Testis (tissue), 2 donors: ENCODE data around the gene CFAP61.
"Not testable (repeated sequence)": the region's sequence is repeated elsewhere in the genome, so short reads cannot be mapped to it uniquely, and the experiment has no call there.

Experiments used
- POLR2A ChIP-seq: fragments of 450-650 bp; IDR thresholded peaks from one replicate; pipeline ENCODE4 v1.6.1; 2017; ENCODE audit warnings: antibody characterized with exemption, mild to moderate bottlenecking, moderate library complexity
- TF ChIP-seq, protein P1 (sequence below), 3 experiments: fragments of 450-650 bp in 2 of 3; fragments of 200-600 bp in 1 of 3; sonication (generic) in 1 of 3; IDR thresholded peaks; one replicate each; pipeline ENCODE4 v1.5.1; 2016 to 2019; ENCODE audit warnings: antibody characterized with exemption in 3 of 3, mild to moderate bottlenecking in 2 of 3, moderate library complexity in 1 of 3

- TF ChIP-seq, protein P1, sequence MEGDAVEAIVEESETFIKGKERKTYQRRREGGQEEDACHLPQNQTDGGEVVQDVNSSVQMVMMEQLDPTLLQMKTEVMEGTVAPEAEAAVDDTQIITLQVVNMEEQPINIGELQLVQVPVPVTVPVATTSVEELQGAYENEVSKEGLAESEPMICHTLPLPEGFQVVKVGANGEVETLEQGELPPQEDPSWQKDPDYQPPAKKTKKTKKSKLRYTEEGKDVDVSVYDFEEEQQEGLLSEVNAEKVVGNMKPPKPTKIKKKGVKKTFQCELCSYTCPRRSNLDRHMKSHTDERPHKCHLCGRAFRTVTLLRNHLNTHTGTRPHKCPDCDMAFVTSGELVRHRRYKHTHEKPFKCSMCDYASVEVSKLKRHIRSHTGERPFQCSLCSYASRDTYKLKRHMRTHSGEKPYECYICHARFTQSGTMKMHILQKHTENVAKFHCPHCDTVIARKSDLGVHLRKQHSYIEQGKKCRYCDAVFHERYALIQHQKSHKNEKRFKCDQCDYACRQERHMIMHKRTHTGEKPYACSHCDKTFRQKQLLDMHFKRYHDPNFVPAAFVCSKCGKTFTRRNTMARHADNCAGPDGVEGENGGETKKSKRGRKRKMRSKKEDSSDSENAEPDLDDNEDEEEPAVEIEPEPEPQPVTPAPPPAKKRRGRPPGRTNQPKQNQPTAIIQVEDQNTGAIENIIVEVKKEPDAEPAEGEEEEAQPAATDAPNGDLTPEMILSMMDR (IDR thresholded peaks at IDR 0.05): not testable (repeated sequence)
- TF ChIP-seq POLR2A: not testable (repeated sequence)
Measured at GRCh38 chr20:20003955-20004322, 48.4 kb upstream of the CFAP61 start.
